Measurements from ENCODE around the gene MACROH2A2. TPM values are rescaled to one million over a fixed set of nuclear protein-coding genes. Genes with fewer than 3 reads are reported as not detected.

The MACROH2A2 gene
- total RNA-seq, 2 experiments from 2014 or later, result 3.6 to 3.9 TPM

DNA sequence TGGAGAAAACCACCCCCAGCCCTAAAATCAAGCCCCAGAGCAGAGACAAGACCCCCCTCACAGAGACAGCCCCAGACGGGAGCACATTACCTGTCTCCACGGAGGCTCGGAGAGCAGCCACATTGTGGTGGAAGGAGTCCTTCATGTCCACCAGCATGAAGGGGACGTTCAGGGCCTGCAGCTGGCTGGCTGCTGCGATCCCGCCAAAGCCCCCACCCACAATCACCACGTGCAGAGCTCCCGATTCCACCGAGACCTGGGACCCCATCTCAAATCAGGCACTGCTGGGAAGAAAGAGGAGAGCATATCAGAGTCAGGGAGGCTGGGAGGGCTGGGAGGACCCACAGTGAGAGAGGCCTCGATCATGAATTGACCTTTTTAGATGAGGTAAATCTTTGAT is 71.2 kb downstream of the MACROH2A2 start:
- no peak for ATAC-seq
- no peaks in the 10 kb centered on the region for H3K4me1 Mint-ChIP-seq (ENCODE audit: low read depth)
- H3K9me3 Mint-ChIP-seq, result no peaks in the 10 kb centered on the region
- no peak overlapping the region for H3K27ac Mint-ChIP-seq
- ChIA-PET POLR2A (interaction anchor here (0.8 kb wide), 1 partner anchor 13 kb away, joined by 3 read pairs; no protein-coding TSS in a partner anchor), CTCF (interaction anchor here (1.1 to 3.9 kb wide), 2 partner anchors 8 to 23 kb away, joined by 3 to 43 read pairs; partner anchors contain the start of gene TYSND1)
- no peaks in the 10 kb centered on the region for H3K36me3 Mint-ChIP-seq (ENCODE audit: low read depth)
- no peak for DNase-seq
- H3K27me3 Mint-ChIP-seq, result no peaks in the 10 kb centered on the region
- TF ChIP-seq, protein P1, sequence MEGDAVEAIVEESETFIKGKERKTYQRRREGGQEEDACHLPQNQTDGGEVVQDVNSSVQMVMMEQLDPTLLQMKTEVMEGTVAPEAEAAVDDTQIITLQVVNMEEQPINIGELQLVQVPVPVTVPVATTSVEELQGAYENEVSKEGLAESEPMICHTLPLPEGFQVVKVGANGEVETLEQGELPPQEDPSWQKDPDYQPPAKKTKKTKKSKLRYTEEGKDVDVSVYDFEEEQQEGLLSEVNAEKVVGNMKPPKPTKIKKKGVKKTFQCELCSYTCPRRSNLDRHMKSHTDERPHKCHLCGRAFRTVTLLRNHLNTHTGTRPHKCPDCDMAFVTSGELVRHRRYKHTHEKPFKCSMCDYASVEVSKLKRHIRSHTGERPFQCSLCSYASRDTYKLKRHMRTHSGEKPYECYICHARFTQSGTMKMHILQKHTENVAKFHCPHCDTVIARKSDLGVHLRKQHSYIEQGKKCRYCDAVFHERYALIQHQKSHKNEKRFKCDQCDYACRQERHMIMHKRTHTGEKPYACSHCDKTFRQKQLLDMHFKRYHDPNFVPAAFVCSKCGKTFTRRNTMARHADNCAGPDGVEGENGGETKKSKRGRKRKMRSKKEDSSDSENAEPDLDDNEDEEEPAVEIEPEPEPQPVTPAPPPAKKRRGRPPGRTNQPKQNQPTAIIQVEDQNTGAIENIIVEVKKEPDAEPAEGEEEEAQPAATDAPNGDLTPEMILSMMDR (IDR thresholded peaks at IDR 0.05), result no peak
- no peak overlapping the region for H3K4me3 Mint-ChIP-seq
- intact Hi-C loops (cut with micrococcal nuclease), result no loop called here

DNA sequence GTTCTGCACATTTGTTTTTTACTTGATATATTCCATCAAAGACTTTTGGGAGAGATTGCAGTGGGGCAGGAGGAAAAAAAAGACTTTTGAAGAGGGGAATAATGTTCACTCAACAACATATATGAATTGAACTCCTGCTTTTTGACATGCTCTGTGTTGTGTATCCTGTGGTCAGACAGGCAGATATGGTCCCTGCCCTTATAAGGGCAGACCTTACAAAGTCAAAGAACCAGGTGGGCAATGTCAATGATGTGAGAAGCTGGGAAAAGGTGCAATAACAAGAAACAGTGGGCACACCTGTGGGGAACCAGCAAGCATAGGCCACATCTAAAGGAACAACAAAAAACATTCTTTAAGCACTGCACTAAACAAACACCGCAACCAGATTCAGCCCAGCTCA is 71.8 kb downstream of the MACROH2A2 start:
- TF ChIP-seq, protein P1 (IDR thresholded peaks at IDR 0.05), result no peak

DNA sequence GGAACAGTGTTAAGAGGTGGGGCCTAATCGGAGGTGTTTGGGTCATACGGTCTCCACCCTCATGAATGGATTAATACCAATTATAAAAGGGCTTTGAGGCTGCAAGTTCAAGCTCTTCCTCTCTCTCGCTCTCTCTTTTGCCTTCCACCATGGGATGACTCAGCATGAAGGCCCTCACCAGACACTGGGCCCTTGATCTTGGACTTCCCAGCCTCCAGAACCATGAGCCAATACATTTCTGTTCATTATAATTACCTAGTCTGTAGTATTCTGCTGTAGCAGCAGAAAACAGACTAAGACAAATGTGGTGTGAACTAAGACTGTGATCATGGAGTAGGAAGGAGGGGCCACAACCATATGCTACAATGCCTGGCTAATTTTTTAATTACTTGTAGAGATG is 72.3 kb downstream of the MACROH2A2 start:
- POLR2A ChIA-PET, result no interaction called here
- Mint-ChIP-seq H3K27me3 (no peaks in the 10 kb centered on the region), H3K9me3 (no peaks in the 10 kb centered on the region), H3K4me1 (ENCODE audit: low read depth) (no peaks in the 10 kb centered on the region), H3K36me3 (ENCODE audit: low read depth) (no peaks in the 10 kb centered on the region), H3K4me3 (no peak overlapping the region), H3K27ac (no peak overlapping the region)
- ATAC-seq (no peak), DNase-seq (no peak)
- TF ChIP-seq, protein P1 (IDR thresholded peaks at IDR 0.05), result no peak
- intact Hi-C loops (cut with micrococcal nuclease), result no loop called here
- CTCF ChIA-PET, result interaction anchor here (3.9 kb wide), 1 partner anchor 9 kb away, joined by 43 read pairs; no protein-coding TSS in a partner anchor

More for the DNA sequence above, 71.8 kb downstream of the MACROH2A2 start:
- no peak overlapping the region for H3K4me3 Mint-ChIP-seq
- intact Hi-C loops (cut with micrococcal nuclease), result no loop called here
- no peak for ATAC-seq
- H3K9me3 Mint-ChIP-seq, result no peaks in the 10 kb centered on the region
- no peak for DNase-seq
- ChIA-PET POLR2A (no interaction called here), CTCF (interaction anchor here (3.9 kb wide), 1 partner anchor 8 kb away, joined by 43 read pairs; no protein-coding TSS in a partner anchor)
- no peaks in the 10 kb centered on the region for H3K36me3 Mint-ChIP-seq (ENCODE audit: low read depth)
- no peak overlapping the region for H3K27ac Mint-ChIP-seq
- no peaks in the 10 kb centered on the region for H3K27me3 Mint-ChIP-seq
- no peaks in the 10 kb centered on the region for H3K4me1 Mint-ChIP-seq (ENCODE audit: low read depth)

DNA sequence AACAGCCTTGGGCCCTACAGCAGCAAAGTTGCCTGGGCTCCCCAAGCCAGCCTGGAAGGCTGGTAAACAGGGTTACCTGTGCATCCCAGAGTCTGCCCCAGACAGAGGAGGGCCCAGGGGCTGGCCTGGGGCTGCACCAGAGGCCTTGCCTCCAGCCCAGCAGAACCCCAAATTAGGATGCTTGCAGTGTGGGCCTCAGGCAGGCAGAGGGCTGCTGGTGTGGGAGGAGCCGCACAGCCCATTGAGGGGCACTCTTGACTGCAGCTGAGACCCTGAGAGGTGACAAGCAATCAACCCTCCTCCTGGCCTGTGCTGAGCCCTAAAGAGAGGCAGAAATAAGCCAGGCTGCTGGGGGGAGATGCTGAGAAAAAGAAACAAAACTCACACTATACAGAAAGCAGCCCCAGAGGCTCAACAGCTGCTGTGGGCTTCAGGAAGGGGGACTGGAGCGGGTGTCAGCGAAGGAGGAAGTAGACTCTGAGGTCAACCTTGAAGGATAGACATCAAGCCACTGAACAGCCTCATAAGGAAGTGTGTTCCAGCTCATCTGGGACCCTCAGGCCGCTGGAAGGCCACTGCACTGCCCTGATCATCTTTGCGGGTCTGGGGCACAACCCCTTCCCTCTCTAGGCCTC is 73.4 kb downstream of the MACROH2A2 start:
- ChIA-PET POLR2A (interaction anchor here (1.3 to 1.7 kb wide), 2 partner anchors 10 to 20 kb away, joined by 3 to 5 read pairs; no protein-coding TSS in a partner anchor), CTCF (interaction anchor here (0.9 to 3.9 kb wide), 4 partner anchors 10 to 239 kb away, joined by 4 to 43 read pairs (median 4); partner anchors contain the start of gene TYSND1)
- Mint-ChIP-seq H3K4me1 (ENCODE audit: low read depth) (peaks cover 5% of the 10 kb centered on the region), H3K36me3 (ENCODE audit: low read depth) (peaks cover 4% of the 10 kb centered on the region), H3K27me3 (no peaks in the 10 kb centered on the region), H3K4me3 (no peak overlapping the region), H3K27ac (no peak overlapping the region), H3K9me3 (no peaks in the 10 kb centered on the region)
- TF ChIP-seq, protein P1 (IDR thresholded peaks at IDR 0.05), result no peak
- ATAC-seq, result peak; percentile 37
- no peak for DNase-seq
- intact Hi-C loops (cut with micrococcal nuclease), result no loop called here
